NCI-H146 treated with DMSO at 0.1 percent for 48 hours (cell line): ENCODE data around the gene VWCE.
A peak's percentile ranks its signal among the peaks of the same experiment; 100 is the strongest.

ENCODE experiments used
- DNase-seq: peaks from one replicate; lab custom pipeline; 2025; ENCODE audit not compliant: unreplicated experiment; lab: John Stamatoyannopoulos, UW

The VWCE gene

GRCh38 chr11:61281581-61282250 is 13.4 kb downstream of the VWCE start:
- DNase-seq = peak; percentile 56

- DNase-seq = peak; percentile 56
Measured at GRCh38 chr11:61280883-61281580, 14.1 kb downstream of the VWCE start.

GRCh38 chr11:61279934-61280659 is 15.0 kb downstream of the VWCE start:
- DNase-seq = no peak

- no peak for DNase-seq
Measured at GRCh38 chr11:61278001-61278470, 17.1 kb downstream of the VWCE start.

- no peak for DNase-seq
Measured at GRCh38 chr11:61277186-61278000, 17.7 kb downstream of the VWCE start.

GRCh38 chr11:61275191-61275590 is 19.9 kb downstream of the VWCE start:
- no peak for DNase-seq

GRCh38 chr11:61274084-61274483 is 21.0 kb downstream of the VWCE start:
- DNase-seq = no peak

- no peak for DNase-seq
Measured at GRCh38 chr11:61273178-61274078, 21.7 kb downstream of the VWCE start.

- no peak for DNase-seq
Measured at GRCh38 chr11:61272731-61273130, 22.4 kb downstream of the VWCE start.

- no peak for DNase-seq
Measured at GRCh38 chr11:61270354-61271076, 24.6 kb downstream of the VWCE start.

- no peak for DNase-seq
Measured at GRCh38 chr11:61268588-61269250, 26.4 kb downstream of the VWCE start.

- DNase-seq = peak; percentile 46
Measured at GRCh38 chr11:61267437-61267841, 27.7 kb downstream of the VWCE start.

GRCh38 chr11:61266602-61267001 is 28.5 kb downstream of the VWCE start:
- no peak for DNase-seq

GRCh38 chr11:61265357-61265756 is 29.8 kb downstream of the VWCE start:
- no peak for DNase-seq

- DNase-seq = no peak
Measured at GRCh38 chr11:61264795-61265194, 30.3 kb downstream of the VWCE start.

GRCh38 chr11:61264371-61264770 is 30.7 kb downstream of the VWCE start:
- no peak for DNase-seq

GRCh38 chr11:61259363-61259762 is 35.8 kb downstream of the VWCE start:
- DNase-seq = no peak

- no peak for DNase-seq
Measured at GRCh38 chr11:61258546-61258945, 36.6 kb downstream of the VWCE start.
